IMR-90 (cell line): ENCODE results near the gene PRMT2. TPM values are rescaled to one million over a fixed set of nuclear protein-coding genes. Genes with fewer than 3 reads are reported as not detected.

Source experiments
- ATAC-seq: fragments of 200-7000 bp; cut with Tn5 transposase; 2 replicates; pipeline ENCODE4 v1.9.1; 2020; ENCODE audit warnings: low read depth, mild to moderate bottlenecking, moderate library complexity
- BruUV-seq: library from RNA; stranded (reverse); fragments of 400-500 nt; replicated peaks from 2 replicates; lab custom pipeline; 2021; lab: Mats Ljungman, UMichigan
- CTCF ChIA-PET: fragments of 300-600 bp; formaldehyde crosslinking; extraction: SDS; loops from one replicate; lab custom pipeline; 2021; ENCODE audit warnings: antibody characterized with exemption; lab: Yijun Ruan, JAX
- POLR2A ChIA-PET: fragments of 300-600 bp; sonication (Branson Sonifier 250); formaldehyde crosslinking; loops from one replicate; lab custom pipeline; 2022; ENCODE audit warnings: antibody characterized with exemption; ENCODE audit not compliant: unreplicated experiment; lab: Charles Lee
- DNase-seq: peaks from one replicate; pipeline ENCODE4 v3.0.0; 2013
- H2AFZ ChIP-seq: replicated peaks from 2 replicates; pipeline ENCODE3; 2013; ENCODE audit warnings: low read length, mild to moderate bottlenecking; ENCODE audit not compliant: poor library complexity
- H2AK5ac ChIP-seq: 2 replicates; pipeline ENCODE4 v1.6.1; 2013; ENCODE audit warnings: low read depth, low read length, inconsistent platforms
- H2AK9ac ChIP-seq: replicated peaks from 2 replicates; pipeline ENCODE3; 2013; ENCODE audit warnings: mild to moderate bottlenecking, low read depth, low read length, moderate library complexity; ENCODE audit not compliant: poor library complexity
- H2BK120ac ChIP-seq: 2 replicates; pipeline ENCODE4 v1.6.1; 2013; ENCODE audit warnings: low read depth, low read length, inconsistent platforms
- H2BK15ac ChIP-seq: 3 replicates; pipeline ENCODE4 v1.6.1; 2013; ENCODE audit warnings: low read depth, low read length, inconsistent platforms
- H2BK20ac ChIP-seq: 2 replicates; pipeline ENCODE4 v1.6.1; 2013; ENCODE audit warnings: low read depth, mild to moderate bottlenecking, inconsistent platforms, low read length, moderate library complexity
- H2BK5ac ChIP-seq: 2 replicates; pipeline ENCODE4 v1.6.1; 2013; ENCODE audit warnings: mild to moderate bottlenecking, low read depth, low read length, inconsistent platforms; ENCODE audit not compliant: poor library complexity, severe bottlenecking
- H3K14ac ChIP-seq: replicated peaks from 2 replicates; pipeline ENCODE4 v1.6.1; 2013; ENCODE audit warnings: low read depth, low read length, inconsistent platforms
- H3K18ac ChIP-seq: 2 replicates; pipeline ENCODE4 v1.6.1; 2013; ENCODE audit warnings: low read depth, low read length, control low read depth
- H3K23ac ChIP-seq: 2 replicates; pipeline ENCODE4 v1.6.1; 2013; ENCODE audit warnings: low read depth, low read length, inconsistent platforms
- H3K27ac ChIP-seq: 2 replicates; pipeline ENCODE4 v1.5.1; 2013; ENCODE audit warnings: mild to moderate bottlenecking, control low read depth, low read length; ENCODE audit not compliant: insufficient read depth
- H3K27me3 ChIP-seq: 2 replicates; pipeline ENCODE4 v1.6.1; 2013; ENCODE audit warnings: low read length; ENCODE audit not compliant: control insufficient read depth, insufficient read depth
- H3K36me3 ChIP-seq: 2 replicates; pipeline ENCODE4 v1.6.1; 2013; ENCODE audit warnings: low read length, mixed read lengths; ENCODE audit not compliant: control insufficient read depth, insufficient read depth
- H3K4ac ChIP-seq: 2 replicates; pipeline ENCODE4 v1.6.1; 2013; ENCODE audit warnings: low read depth, low read length, inconsistent platforms
- H3K4me1 ChIP-seq: 2 replicates; pipeline ENCODE4 v1.6.1; 2013; ENCODE audit warnings: low read length, mixed read lengths; ENCODE audit not compliant: control insufficient read depth, insufficient read depth
- H3K4me2 ChIP-seq: 2 replicates; pipeline ENCODE4 v1.6.1; 2013; ENCODE audit warnings: low read depth, mild to moderate bottlenecking, control low read depth, low read length, moderate library complexity
- H3K4me3 ChIP-seq: 2 replicates; pipeline ENCODE4 v1.5.1; 2013; ENCODE audit warnings: low read depth, mild to moderate bottlenecking, control low read depth, low read length, moderate library complexity; ENCODE audit not compliant: insufficient read depth
- H3K56ac ChIP-seq: 2 replicates; pipeline ENCODE4 v1.6.1; 2013; ENCODE audit warnings: low read length, inconsistent platforms; ENCODE audit not compliant: insufficient read depth; ENCODE audit errors: extremely low read depth
- H3K79me1 ChIP-seq, 2 experiments: 2 replicates each; pipeline ENCODE4 v1.6.1; 2013; ENCODE audit warnings: low read length in 2 of 2, inconsistent platforms in 1 of 2, low read depth in 1 of 2
- H3K9ac ChIP-seq: 2 replicates; pipeline ENCODE4 v1.6.1; 2013; ENCODE audit warnings: low read depth, low read length, control low read depth
- H3K9me1 ChIP-seq: 2 replicates; pipeline ENCODE4 v1.6.1; 2013; ENCODE audit warnings: low read length, inconsistent platforms; ENCODE audit not compliant: insufficient read depth
- H3K9me3 ChIP-seq: 2 replicates; pipeline ENCODE4 v1.6.1; 2013; ENCODE audit warnings: low read length; ENCODE audit not compliant: control insufficient read depth, insufficient read depth
- H4K20me1 ChIP-seq: 2 replicates; pipeline ENCODE4 v1.6.1; 2013; ENCODE audit warnings: low read length, inconsistent platforms; ENCODE audit not compliant: insufficient read depth
- H4K5ac ChIP-seq: 2 replicates; pipeline ENCODE4 v1.6.1; 2013; ENCODE audit warnings: mild to moderate bottlenecking, low read depth, low read length, control low read depth
- H4K8ac ChIP-seq, 2 experiments: 2 replicates each; pipeline ENCODE4 v1.6.1; 2013; ENCODE audit warnings: low read depth in 2 of 2, low read length in 2 of 2, control low read depth in 1 of 2, inconsistent platforms in 1 of 2
- H4K91ac ChIP-seq: 2 replicates; pipeline ENCODE4 v1.6.1; 2013; ENCODE audit warnings: low read depth, low read length, inconsistent platforms; ENCODE audit not compliant: insufficient read depth
- BHLHE40 ChIP-seq: fragments of 150-350 bp; IDR thresholded peaks from 2 replicates; pipeline ENCODE4 v1.6.1; 2016; ENCODE audit warnings: mild to moderate bottlenecking, low read depth, low read length
- CEBPB ChIP-seq: IDR thresholded peaks from 2 replicates; pipeline ENCODE4 v1.6.1; 2012; ENCODE audit warnings: low read depth, low read length, improper control_type of control experiment
- CHD1 ChIP-seq: IDR thresholded peaks from 2 replicates; pipeline ENCODE4 v1.6.1; 2012; ENCODE audit warnings: low read depth, low read length, improper control_type of control experiment
- FOS ChIP-seq: fragments of 150-350 bp; IDR thresholded peaks from 2 replicates; pipeline ENCODE4 v1.6.1; 2016; ENCODE audit warnings: low read depth, low read length
- MAFK ChIP-seq: IDR thresholded peaks from 2 replicates; pipeline ENCODE4 v1.6.1; 2012; ENCODE audit warnings: low read depth, low read length, improper control_type of control experiment
- MAZ ChIP-seq: IDR thresholded peaks from 2 replicates; pipeline ENCODE4 v1.6.1; 2012; ENCODE audit warnings: low read depth, mild to moderate bottlenecking, low read length, improper control_type of control experiment, moderate library complexity, borderline replicate concordance
- MXI1 ChIP-seq: IDR thresholded peaks from 2 replicates; pipeline ENCODE4 v1.6.1; 2012; ENCODE audit warnings: low read depth, mild to moderate bottlenecking, low read length, moderate library complexity, borderline replicate concordance
- NFE2L2 ChIP-seq: fragments of 150-350 bp; IDR thresholded peaks from 2 replicates; pipeline ENCODE4 v1.6.1; 2016; ENCODE audit warnings: low read depth, mild to moderate bottlenecking, low read length
- POLR2A ChIP-seq: IDR thresholded peaks from 2 replicates; pipeline ENCODE4 v1.6.1; 2012; ENCODE audit warnings: mild to moderate bottlenecking, low read depth, low read length
- RAD21 ChIP-seq: IDR thresholded peaks from 2 replicates; pipeline ENCODE4 v1.6.1; 2012; ENCODE audit warnings: low read length, improper control_type of control experiment
- RCOR1 ChIP-seq: IDR thresholded peaks from 2 replicates; pipeline ENCODE4 v1.6.1; 2012; ENCODE audit warnings: mild to moderate bottlenecking, low read length, improper control_type of control experiment; ENCODE audit not compliant: insufficient replicate concordance
- RFX5 ChIP-seq: IDR thresholded peaks from 2 replicates; pipeline ENCODE4 v1.8.0; 2012; ENCODE audit warnings: low read depth, mild to moderate bottlenecking, low read length, moderate library complexity
- SMC3 ChIP-seq: fragments of 150-350 bp; IDR thresholded peaks from 2 replicates; pipeline ENCODE4 v1.6.1; 2016; ENCODE audit warnings: low read depth, mild to moderate bottlenecking, antibody characterized with exemption, low read length, moderate library complexity
- WGBS, 2 experiments: methylation state at CpG; one replicate each; pipeline versions ENCODE4 v1.1.5 to v1.1.7; 2013; ENCODE audit warnings: missing lambda C conversion rate in 2 of 2; ENCODE audit not compliant: insufficient read length in 1 of 2; ENCODE audit errors: extremely low coverage in 2 of 2; 5-methylcytosine and 5-hydroxymethylcytosine counted together
- dilution Hi-C: fragments of 300-500 bp; cut with HindIII; formaldehyde crosslinking; loops from one replicate; pipeline ENCODE4 v1.14.3; 2018; ENCODE audit warnings: low sequenced_read_pairs; ENCODE audit not compliant: unreplicated experiment
- in situ Hi-C: fragments of 300-500 bp; cut with MboI; formaldehyde crosslinking; loops from 3 replicates; pipeline ENCODE4 v1.14.3; 2019; ENCODE audit warnings: low sequenced_read_pairs, inconsistent platforms, mixed read lengths
- intact Hi-C: fragments of 100-400 bp; cut with micrococcal nuclease; formaldehyde crosslinking; loops from 2 replicates; pipeline ENCODE4 v1.10.0; 2022
- polyA plus RNA-seq, 3 experiments: library from polyadenylated mRNA; depleted of rRNA; stranded (reverse); fragments of >200 nt; gene quantifications; 2 replicates each; pipeline ENCODE4 v1.2.3, GENCODE V29; 2012; ENCODE audit warnings: low replicate concordance in 1 of 3
- total RNA-seq: library from RNA; depleted of rRNA; stranded (reverse); fragments of >200 nt; gene quantifications from 2 replicates; pipeline ENCODE4 v1.2.3, GENCODE V29; 2012
- TF ChIP-seq, protein P1 (sequence below): fragments of 150-350 bp; IDR thresholded peaks from 2 replicates; pipeline ENCODE4 v1.6.1; 2017; ENCODE audit warnings: mild to moderate bottlenecking, antibody characterized with exemption, low read length, low read depth
- TF ChIP-seq, protein P2 (sequence below): conservative IDR thresholded peaks from 2 replicates; pipeline ENCODE4 v1.5.1; 2012; ENCODE audit warnings: mild to moderate bottlenecking, low read depth, low read length, improper control_type of control experiment
- TF ChIP-seq, protein P3 (sequence below): fragments of 150-350 bp; IDR thresholded peaks from 2 replicates; pipeline ENCODE4 v1.6.1; 2016; ENCODE audit warnings: low read depth, mild to moderate bottlenecking, low read length, moderate library complexity, borderline replicate concordance

PRMT2 gene
- total and polyA plus RNA-seq, 2 of the 4 experiments (the other 2 are of a cell fraction) = 126 to 159 TPM

DNA sequence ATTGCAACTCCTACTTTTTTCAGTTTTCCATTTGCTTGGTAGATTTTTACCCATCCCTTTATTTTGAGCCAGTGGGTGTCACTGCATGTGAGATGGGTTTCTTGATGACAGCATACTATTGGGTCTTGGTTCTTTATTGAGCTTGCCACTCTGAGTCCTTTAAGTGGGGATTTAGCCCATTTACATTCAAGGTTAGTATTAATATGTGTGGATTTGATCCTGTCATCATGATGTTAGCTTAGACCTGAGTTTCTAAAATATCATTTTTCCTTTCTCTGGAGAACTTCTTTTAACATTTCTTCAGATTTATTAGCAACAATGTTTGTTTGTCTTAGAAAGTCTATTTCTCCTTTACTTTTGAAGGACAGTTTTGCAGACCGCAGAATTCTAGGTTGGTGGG, 18.8 kb upstream of the PRMT2 start:
- CTCF ChIA-PET = no interaction called here

More for the DNA sequence above, 18.8 kb upstream of the PRMT2 start:
- no peak overlapping the region for H2BK120ac ChIP-seq
- dilution Hi-C loops (no loop called here), in situ Hi-C loops (no loop called here), intact Hi-C loops (no loop called here)
- POLR2A ChIA-PET = no interaction called here
- H3K9me3 ChIP-seq = peaks cover 6% of the 10 kb centered on the region
- H4K20me1 ChIP-seq = no peaks in the 10 kb centered on the region; the same call in 1 of the 2 replicates
- H2AK9ac ChIP-seq = no peak overlapping the region
- H2BK5ac ChIP-seq = no peak overlapping the region
- H3K4me3 ChIP-seq = no peak overlapping the region
- TF ChIP-seq RFX5 = no peak
- no peak for TF ChIP-seq CHD1
- TF ChIP-seq, protein P1, sequence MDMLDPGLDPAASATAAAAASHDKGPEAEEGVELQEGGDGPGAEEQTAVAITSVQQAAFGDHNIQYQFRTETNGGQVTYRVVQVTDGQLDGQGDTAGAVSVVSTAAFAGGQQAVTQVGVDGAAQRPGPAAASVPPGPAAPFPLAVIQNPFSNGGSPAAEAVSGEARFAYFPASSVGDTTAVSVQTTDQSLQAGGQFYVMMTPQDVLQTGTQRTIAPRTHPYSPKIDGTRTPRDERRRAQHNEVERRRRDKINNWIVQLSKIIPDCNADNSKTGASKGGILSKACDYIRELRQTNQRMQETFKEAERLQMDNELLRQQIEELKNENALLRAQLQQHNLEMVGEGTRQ = no peak
- no peak for TF ChIP-seq NFE2L2
- no peak for TF ChIP-seq CEBPB
- TF ChIP-seq RAD21 = no peak
- TF ChIP-seq SMC3 = no peak
- TF ChIP-seq MAZ = no peak
- TF ChIP-seq BHLHE40 = no peak
- TF ChIP-seq MXI1 = no peak
- no peak for TF ChIP-seq POLR2A
- no peak for TF ChIP-seq RCOR1
- TF ChIP-seq, protein P2, sequence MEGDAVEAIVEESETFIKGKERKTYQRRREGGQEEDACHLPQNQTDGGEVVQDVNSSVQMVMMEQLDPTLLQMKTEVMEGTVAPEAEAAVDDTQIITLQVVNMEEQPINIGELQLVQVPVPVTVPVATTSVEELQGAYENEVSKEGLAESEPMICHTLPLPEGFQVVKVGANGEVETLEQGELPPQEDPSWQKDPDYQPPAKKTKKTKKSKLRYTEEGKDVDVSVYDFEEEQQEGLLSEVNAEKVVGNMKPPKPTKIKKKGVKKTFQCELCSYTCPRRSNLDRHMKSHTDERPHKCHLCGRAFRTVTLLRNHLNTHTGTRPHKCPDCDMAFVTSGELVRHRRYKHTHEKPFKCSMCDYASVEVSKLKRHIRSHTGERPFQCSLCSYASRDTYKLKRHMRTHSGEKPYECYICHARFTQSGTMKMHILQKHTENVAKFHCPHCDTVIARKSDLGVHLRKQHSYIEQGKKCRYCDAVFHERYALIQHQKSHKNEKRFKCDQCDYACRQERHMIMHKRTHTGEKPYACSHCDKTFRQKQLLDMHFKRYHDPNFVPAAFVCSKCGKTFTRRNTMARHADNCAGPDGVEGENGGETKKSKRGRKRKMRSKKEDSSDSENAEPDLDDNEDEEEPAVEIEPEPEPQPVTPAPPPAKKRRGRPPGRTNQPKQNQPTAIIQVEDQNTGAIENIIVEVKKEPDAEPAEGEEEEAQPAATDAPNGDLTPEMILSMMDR = no peak
- no peak for TF ChIP-seq MAFK
- TF ChIP-seq, protein P3, sequence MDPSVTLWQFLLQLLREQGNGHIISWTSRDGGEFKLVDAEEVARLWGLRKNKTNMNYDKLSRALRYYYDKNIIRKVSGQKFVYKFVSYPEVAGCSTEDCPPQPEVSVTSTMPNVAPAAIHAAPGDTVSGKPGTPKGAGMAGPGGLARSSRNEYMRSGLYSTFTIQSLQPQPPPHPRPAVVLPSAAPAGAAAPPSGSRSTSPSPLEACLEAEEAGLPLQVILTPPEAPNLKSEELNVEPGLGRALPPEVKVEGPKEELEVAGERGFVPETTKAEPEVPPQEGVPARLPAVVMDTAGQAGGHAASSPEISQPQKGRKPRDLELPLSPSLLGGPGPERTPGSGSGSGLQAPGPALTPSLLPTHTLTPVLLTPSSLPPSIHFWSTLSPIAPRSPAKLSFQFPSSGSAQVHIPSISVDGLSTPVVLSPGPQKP = no peak
- TF ChIP-seq FOS = no peak
- no peak overlapping the region for H3K27ac ChIP-seq
- no peak overlapping the region for H3K14ac ChIP-seq
- peaks cover 1% of the 10 kb centered on the region; the same call in 1 of the 2 replicates for H3K4me1 ChIP-seq
- no peak overlapping the region for H3K9ac ChIP-seq
- no peak overlapping the region for H4K91ac ChIP-seq
- BruUV-seq = no TSS peak
- H2BK15ac ChIP-seq = no peak overlapping the region
- WGBS, 2 experiments = no CpG with 5 or more reads among the region's 1 CpG
- no peak overlapping the region for H3K56ac ChIP-seq
- H3K4me2 ChIP-seq = no peak overlapping the region
- H3K23ac ChIP-seq = no peak overlapping the region
- no peak overlapping the region for H2AK5ac ChIP-seq
- no peaks in the 10 kb centered on the region for H3K36me3 ChIP-seq
- H2AFZ ChIP-seq = no peak overlapping the region
- H3K79me1 ChIP-seq = no peaks in the 10 kb centered on the region
- no peak overlapping the region for H4K8ac ChIP-seq
- H4K5ac ChIP-seq = no peak overlapping the region
- H3K4ac ChIP-seq = no peak overlapping the region
- ATAC-seq (no peak), DNase-seq (no peak)
- no peak overlapping the region for H3K18ac ChIP-seq
- no peaks in the 10 kb centered on the region for H3K9me1 ChIP-seq
- H2BK20ac ChIP-seq = no peak overlapping the region
- no peaks in the 10 kb centered on the region; the same call in 1 of the 2 replicates for H3K27me3 ChIP-seq
